ENCODE measurements around the gene SH3GL1. TPM values are rescaled to one million over a fixed set of nuclear protein-coding genes. Genes with fewer than 3 reads are reported as not detected.

SH3GL1 gene
- total and polyA plus RNA-seq, 2 donors = 18.6 to 88.3 TPM

DNA sequence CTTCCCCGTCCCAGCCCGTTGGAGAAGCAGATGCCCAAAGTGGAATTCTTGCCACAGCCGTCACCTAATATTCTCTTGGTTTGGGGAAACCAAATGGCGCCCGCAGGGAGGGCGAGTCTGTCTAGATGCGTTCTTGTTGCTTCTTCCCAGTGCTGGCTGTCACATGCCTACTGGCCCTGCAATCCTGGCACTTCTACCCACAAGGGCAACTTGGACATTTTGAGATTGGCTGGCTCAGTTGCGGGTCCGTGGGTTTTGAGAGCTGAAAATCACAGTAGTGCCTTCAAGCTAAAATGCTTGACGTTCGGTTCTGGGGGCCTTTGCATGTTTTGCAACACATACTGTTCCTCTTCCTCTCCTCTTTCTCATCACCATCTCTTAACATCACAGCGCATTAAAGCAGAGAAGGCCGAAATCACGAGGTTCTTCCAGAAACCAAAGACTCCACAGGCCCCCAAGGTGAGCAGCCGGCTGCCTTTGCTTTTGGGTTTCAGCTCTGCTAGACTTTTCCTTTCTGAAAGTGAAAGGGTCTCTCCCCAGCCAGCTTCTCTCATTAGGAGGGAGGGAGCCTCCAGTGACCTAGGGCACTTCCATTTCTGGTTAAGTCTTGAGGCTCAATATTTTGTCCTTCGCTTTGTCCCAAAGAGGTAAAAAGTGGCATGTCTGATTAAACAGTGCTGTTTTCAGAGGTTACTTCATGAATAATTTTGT lies 23.2 kb upstream of the SH3GL1 start:
- H3K27ac ChIP-seq (ENCODE audit: low read depth) = no peak overlapping the region
- DNase-seq (ENCODE audit: extremely low spot score) = no peak
- 90% methylated on average over 16 of the region's 16 CpGs for WGBS
- H3K4me1 ChIP-seq (ENCODE audit: insufficient read depth) = no peaks in the 10 kb centered on the region
- H3K4me3 ChIP-seq (ENCODE audit: low read depth, low read length) = no peak overlapping the region
- no peaks in the 10 kb centered on the region for H3K36me3 ChIP-seq (ENCODE audit: insufficient read depth)

DNA sequence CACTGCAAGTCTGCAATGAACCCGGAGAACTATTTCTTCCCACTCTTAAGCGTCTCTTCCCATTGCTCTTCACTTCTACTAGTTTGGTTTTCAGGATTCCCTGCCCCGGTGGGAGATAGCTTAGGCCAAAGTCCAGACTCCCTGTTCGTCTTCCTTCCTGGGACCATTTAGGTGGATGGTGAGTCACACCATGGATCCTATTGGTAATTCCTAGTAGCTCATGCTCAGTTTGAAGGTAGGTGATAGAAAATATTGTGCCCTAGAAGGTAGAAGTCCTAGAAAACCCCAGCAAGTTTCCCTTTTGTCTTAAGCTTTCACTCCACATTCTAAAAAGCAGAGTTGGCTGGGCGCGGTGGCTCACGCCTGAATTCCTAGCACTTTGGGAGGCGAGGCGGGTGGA lies 15.9 kb upstream of the SH3GL1 start:
- 94% methylated on average over 9 of the region's 9 CpGs for WGBS
- H3K27ac ChIP-seq (ENCODE audit: low read depth) = no peak overlapping the region
- H3K36me3 ChIP-seq (ENCODE audit: insufficient read depth) = no peaks in the 10 kb centered on the region
- no peak overlapping the region for H3K4me3 ChIP-seq (ENCODE audit: low read depth, low read length)
- no peaks in the 10 kb centered on the region for H3K4me1 ChIP-seq (ENCODE audit: insufficient read depth)
- DNase-seq (ENCODE audit: extremely low spot score) = no peak

DNA sequence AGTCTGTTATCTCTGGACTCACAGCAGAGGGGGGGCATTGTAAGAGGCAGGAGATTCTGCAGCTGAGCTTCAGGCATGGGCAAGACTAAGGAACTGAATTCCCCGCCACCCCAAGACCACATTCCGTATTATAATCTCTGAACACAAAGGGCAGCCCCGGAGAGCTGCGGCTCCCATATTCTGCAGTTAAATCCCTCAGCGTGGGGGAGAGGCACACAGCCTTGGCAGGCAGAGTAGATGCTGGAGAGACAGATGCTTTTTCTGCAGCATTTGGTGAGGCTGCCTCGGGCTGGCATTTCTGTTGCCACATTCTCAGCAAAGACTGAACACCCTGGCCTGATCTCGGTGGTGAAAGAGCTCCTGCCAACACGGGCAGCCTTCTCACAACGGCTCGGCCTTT lies 15.0 kb upstream of the SH3GL1 start:
- no peaks in the 10 kb centered on the region for H3K36me3 ChIP-seq (ENCODE audit: insufficient read depth)
- H3K4me3 ChIP-seq (ENCODE audit: low read depth, low read length) = no peak overlapping the region
- DNase-seq (ENCODE audit: extremely low spot score) = no peak
- H3K27ac ChIP-seq (ENCODE audit: low read depth) = no peak overlapping the region
- 23% methylated on average over 10 of the region's 10 CpGs for WGBS
- H3K4me1 ChIP-seq (ENCODE audit: insufficient read depth) = no peaks in the 10 kb centered on the region

DNA sequence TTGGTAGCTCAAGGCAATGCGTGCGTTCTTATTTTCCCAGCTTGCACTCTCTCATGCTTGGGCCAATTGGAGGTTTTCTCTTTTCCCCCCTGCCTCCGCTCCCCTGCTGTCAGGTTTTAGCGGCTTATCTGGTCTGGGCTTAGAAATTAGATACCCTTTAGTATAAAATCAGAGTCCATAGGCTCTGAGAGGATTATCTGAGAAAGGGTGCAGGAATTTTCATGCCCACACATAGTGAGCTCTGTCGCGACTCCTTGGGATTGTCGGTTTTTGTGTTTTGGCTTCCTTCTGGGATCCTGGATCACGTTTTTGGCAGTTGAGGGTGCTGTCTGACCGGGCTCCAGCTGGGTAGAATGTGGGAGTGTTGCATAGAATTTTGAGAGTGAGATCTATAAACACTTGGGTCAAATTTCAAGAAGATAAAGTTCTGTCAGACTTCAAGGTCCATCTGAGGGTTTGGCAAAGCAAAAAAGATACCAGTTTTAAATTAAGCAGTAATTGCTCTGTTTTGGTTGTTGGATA lies 14.5 kb upstream of the SH3GL1 start:
- WGBS = 25% methylated on average over 9 of the region's 9 CpGs
- no peaks in the 10 kb centered on the region for H3K36me3 ChIP-seq (ENCODE audit: insufficient read depth)
- no peak for DNase-seq (ENCODE audit: extremely low spot score)
- H3K4me3 ChIP-seq (ENCODE audit: low read depth, low read length) = no peak overlapping the region
- H3K27ac ChIP-seq (ENCODE audit: low read depth) = no peak overlapping the region
- H3K4me1 ChIP-seq (ENCODE audit: insufficient read depth) = no peaks in the 10 kb centered on the region

DNA sequence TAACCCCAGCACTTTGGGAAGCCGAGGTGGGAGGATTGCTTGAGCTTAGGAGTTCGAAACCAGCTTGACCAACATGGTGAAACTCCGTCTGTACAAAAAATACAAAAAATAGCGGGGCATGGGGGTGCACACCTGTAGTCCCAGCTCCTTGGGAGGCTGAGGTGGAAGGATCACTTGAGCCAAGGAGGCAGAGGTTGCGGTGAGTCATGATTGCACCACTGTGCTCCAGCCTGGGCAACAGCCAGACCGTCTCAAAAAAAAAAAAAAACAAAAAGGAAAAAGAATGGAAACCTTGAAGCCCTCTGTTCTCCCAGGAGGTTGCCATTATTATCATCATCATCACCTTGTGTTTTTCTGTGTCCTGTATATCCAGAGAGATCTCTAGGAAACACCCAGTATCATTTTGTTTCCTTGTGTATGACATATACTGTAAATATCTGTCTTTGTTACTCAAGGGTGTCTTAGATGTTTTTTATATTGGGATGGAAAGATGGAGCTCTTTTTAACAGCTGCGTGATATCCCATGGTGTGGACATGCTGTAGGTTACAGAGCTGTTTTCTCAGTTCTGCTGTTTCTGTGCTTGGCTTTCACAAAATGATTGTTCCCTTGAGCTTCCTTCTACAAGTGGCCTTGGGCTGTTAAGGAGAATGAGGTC lies 13.9 kb upstream of the SH3GL1 start:
- no peak for DNase-seq (ENCODE audit: extremely low spot score)
- Histone ChIP-seq H3K36me3 (ENCODE audit: insufficient read depth) (no peaks in the 10 kb centered on the region), H3K4me1 (ENCODE audit: insufficient read depth) (no peaks in the 10 kb centered on the region), H3K4me3 (ENCODE audit: low read depth, low read length) (no peak overlapping the region), H3K27ac (ENCODE audit: low read depth) (no peak overlapping the region)
- WGBS = 86% methylated on average over 7 of the region's 7 CpGs

DNA sequence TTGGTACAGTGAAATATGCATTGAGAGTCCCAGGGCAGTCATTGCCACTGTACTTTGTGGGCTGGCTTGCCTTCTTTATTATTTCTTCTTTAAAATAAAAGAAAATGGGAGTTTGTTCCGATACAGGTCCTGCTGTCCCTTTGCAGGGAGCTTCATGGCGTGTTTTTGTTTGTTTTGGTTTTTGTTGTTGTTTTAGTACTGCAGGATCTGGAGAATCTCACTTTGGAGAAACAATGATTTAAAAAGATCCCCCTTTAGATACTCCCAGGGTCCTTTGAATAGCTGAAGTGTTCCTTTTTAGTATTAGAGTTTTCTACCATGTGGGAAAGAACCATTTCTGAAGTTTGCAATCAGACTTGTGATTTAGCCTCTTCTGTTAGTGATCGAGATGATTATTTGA lies 13.2 kb upstream of the SH3GL1 start:
- DNase-seq (ENCODE audit: extremely low spot score) = no peak
- H3K27ac ChIP-seq (ENCODE audit: low read depth) = no peak overlapping the region
- no peaks in the 10 kb centered on the region for H3K36me3 ChIP-seq (ENCODE audit: insufficient read depth)
- H3K4me1 ChIP-seq (ENCODE audit: insufficient read depth) = no peaks in the 10 kb centered on the region
- H3K4me3 ChIP-seq (ENCODE audit: low read depth, low read length) = no peak overlapping the region
- WGBS = 97% methylated on average over 3 of the region's 3 CpGs

DNA sequence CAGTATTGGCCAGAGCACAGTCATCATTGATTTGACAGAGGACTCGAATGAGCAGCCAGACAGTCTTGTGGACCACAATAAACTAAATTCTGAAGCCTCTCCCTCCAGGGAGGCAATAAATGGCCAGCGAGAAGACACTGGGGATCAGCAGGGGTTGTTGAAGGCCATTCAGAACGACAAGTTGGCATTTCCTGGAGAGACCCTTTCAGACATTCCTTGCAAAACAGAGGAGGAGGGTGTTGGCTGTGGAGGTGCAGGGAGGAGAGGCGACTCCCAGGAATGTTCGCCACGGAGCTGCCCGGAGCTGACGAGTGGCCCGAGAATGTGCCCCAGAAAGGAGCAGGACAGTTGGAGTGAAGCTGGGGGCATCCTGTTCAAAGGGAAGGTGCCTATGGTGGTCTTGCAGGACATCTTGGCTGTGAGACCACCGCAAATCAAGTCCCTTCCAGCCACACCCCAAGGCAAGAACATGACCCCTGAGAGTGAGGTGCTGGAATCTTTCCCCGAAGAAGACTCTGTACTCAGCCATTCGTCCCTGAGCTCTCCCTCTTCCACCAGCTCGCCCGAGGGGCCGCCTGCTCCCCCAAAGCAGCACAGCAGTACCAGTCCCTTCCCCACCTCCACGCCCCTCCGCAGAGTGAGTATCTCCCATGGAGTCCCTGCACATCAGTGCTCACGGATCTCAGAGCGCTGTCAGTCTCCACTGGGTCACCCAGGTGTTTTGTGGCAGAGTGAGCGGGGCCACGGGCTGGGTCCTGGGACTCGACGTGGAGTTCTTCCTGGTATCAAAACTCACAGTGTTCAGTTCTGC lies 9.0 kb upstream of the SH3GL1 start:
- DNase-seq (ENCODE audit: extremely low spot score) = no peak
- Histone ChIP-seq H3K4me3 (ENCODE audit: low read depth, low read length) (no peak overlapping the region), H3K27ac (ENCODE audit: low read depth) (no peak overlapping the region), H3K4me1 (ENCODE audit: insufficient read depth) (no peaks in the 10 kb centered on the region), H3K36me3 (ENCODE audit: insufficient read depth) (no peaks in the 10 kb centered on the region)
- 91% methylated on average over 23 of the region's 23 CpGs for WGBS

DNA sequence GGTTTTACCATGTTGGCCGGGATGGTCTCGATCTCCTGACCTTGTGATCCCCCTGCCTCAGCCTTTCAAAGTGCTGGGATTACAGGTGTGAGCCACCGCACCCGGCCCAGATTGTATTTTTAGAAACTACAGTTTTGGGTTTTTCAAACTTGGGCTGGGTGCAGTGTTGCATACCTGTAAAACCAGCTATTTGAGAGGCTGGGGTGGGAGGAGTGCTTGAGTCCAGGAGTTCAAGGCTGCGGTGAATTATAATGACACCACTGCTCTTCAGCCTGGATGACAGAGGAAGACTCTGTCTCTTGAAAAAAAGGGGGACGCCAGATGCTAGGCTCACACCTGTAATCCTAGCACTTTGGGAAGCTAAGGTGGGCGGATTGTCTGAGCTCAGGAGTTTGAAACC lies 6.3 kb upstream of the SH3GL1 start:
- H3K4me1 ChIP-seq (ENCODE audit: insufficient read depth) = no peaks in the 10 kb centered on the region
- H3K27ac ChIP-seq (ENCODE audit: low read depth) = no peak overlapping the region
- no peak for DNase-seq (ENCODE audit: extremely low spot score)
- 94% methylated on average over 7 of the region's 7 CpGs for WGBS
- H3K4me3 ChIP-seq (ENCODE audit: low read depth, low read length) = no peak overlapping the region
- H3K36me3 ChIP-seq (ENCODE audit: insufficient read depth) = no peaks in the 10 kb centered on the region

DNA sequence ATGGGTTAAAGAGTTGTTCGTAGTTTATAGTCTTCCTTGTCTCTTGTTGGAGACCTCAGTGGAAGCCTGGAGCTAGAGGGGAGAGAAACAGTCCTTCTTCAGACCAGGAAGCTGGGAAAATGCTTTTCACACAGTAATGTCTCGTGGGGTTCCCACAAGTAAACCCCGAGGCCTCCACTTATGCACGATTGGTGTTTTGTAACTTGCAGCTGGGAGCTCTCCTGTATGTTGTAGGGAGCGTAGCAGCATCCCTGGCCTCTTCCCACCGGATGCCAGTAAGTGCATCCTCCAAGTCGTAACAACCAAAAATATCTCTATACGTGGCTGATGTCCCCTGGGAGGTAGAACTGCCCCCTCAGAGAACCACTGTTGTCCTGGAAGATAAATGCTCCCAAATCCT lies 5.6 kb upstream of the SH3GL1 start:
- Histone ChIP-seq H3K4me1 (ENCODE audit: insufficient read depth) (no peaks in the 10 kb centered on the region), H3K4me3 (ENCODE audit: low read depth, low read length) (no peak overlapping the region), H3K27ac (ENCODE audit: low read depth) (no peak overlapping the region), H3K36me3 (ENCODE audit: insufficient read depth) (no peaks in the 10 kb centered on the region)
- WGBS = 75% methylated on average over 8 of the region's 8 CpGs
- no peak for DNase-seq (ENCODE audit: extremely low spot score)

DNA sequence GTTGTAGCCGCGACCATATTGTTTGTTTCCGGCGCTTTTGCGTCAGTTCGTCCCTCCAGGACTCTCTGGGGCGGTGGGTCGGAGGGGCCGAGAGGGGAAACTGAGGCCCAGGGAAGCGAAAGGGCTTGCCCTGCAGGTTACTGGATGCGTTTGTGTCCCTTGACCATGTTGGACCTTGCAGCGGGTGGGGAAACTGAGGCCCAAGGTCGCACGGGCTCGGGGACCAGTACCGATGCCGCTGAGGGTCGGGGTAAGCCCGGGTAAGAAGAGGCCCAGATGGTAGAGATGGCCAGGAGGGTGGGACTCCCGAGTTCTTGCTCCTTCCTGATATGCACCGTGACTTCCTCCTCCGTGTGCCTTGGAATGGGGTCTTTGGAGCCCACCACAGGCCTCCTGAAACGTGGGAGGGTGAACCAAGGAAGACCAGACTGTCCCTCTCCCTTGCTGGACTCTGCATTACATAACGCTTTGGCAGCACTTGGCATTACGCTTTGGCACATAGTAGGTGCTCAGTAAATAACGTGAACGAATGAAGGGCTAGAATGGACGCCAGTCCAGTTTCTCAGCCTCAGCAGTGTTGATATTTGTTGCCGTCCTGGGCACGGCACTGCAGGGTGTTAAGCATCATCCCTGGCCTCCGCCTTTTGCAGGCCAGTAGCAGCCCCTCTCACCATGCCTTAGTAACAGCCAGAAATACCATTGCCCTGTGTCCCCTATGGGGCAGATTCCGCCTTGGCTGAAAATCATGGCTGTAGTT lies 2.8 kb upstream of the SH3GL1 start:
- DNase-seq (ENCODE audit: extremely low spot score) = no peak
- H3K36me3 ChIP-seq (ENCODE audit: insufficient read depth) = no peaks in the 10 kb centered on the region
- H3K4me1 ChIP-seq (ENCODE audit: insufficient read depth) = no peaks in the 10 kb centered on the region
- 8% methylated on average over 32 of the region's 32 CpGs for WGBS
- peak overlapping the region; percentile 31 for H3K27ac ChIP-seq (ENCODE audit: low read depth)
- peak overlapping the region; percentile 70 for H3K4me3 ChIP-seq (ENCODE audit: low read depth, low read length)

DNA sequence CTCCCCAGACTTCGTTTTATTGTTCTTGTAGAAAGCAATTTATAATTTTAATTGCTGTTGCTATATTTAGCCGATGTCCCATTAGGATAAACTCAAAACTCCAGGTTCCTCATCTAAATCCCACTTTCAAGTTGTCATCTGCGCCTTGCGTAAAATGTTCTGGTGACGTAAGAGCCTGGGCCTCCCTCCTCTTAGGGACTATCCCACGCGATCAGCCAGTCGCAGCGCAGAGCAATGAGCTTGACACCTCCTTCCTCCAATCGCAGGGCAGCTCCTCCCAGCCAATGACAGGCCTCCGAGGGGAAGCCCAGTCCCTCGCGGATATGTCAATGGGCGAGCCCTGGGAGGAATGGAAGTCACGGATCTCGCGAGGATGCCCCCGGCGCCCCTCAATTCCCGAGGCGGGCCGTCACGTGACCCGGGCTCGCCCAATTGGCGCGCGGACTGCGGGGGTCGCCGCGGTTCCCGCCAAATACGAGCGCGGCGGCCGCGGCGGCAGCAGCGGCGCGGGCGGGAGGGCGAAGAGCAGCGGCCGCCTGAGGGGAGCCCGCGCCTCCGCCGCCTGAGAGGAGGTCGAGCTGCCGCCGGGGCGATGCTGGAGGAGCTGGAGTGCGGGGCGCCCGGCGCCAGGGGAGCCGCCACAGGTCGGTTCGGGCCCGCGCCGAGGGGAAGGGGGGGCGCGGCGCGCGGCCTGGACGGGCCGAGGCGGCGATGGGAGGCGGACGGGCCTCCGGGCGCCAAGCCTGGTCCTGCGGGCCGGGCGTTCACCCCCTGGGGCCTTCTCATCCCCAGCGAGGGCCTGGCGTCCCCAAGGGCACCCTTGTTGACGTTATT lies 2.0 kb upstream of the SH3GL1 start, which contains the start of gene CHAF1A:
Gene CHAF1A, plus strand, starts transcription at position 470 of the 834 bp plus-strand sequence. Its CDS starts 123 bp downstream, at position 593.
- Histone ChIP-seq H3K4me3 (ENCODE audit: low read depth, low read length) (peak within 1 kb of the TSS; percentile 70), H3K4me1 (ENCODE audit: insufficient read depth) (no peaks in the 10 kb centered on the region), H3K27ac (ENCODE audit: low read depth) (peak within 1 kb of the TSS; percentile 87), H3K36me3 (ENCODE audit: insufficient read depth) (no peaks in the 10 kb centered on the region)
- WGBS = under 1% methylated on average over 84 of the region's 84 CpGs
- DNase-seq (ENCODE audit: extremely low spot score) = peak; percentile 99

DNA sequence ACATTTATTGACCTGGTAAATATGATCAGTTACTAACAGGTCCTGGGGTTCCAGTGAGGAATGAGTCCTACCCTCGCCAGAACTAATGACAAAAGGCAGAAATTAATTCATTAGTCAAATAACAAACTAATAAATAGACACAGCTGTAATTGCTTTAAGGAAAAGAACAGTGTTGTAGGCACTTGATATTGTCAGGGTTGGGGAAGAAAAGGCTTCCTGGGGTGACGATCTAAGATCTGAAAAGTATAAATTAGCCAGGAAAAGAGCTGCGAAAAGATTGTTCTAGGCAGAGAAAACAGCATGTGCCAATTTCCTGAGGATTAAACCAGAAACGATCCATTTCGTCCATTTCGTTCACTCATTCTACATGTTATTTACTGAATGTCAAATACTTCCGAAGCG lies 1.4 kb upstream of the SH3GL1 start:
- no peaks in the 10 kb centered on the region for H3K4me1 ChIP-seq (ENCODE audit: insufficient read depth)
- under 1% methylated on average over 8 of the region's 8 CpGs for WGBS

More for the DNA sequence above, 1.4 kb upstream of the SH3GL1 start:
- Histone ChIP-seq H3K27ac (ENCODE audit: low read depth) (peak overlapping the region; percentile 87), H3K4me3 (ENCODE audit: low read depth, low read length) (peak overlapping the region; percentile 14), H3K36me3 (ENCODE audit: insufficient read depth) (no peaks in the 10 kb centered on the region)
- no peak for DNase-seq (ENCODE audit: extremely low spot score)
